Endothelial cell (in vitro differentiated cells): ENCODE measurements around the gene PEBP1. TPM values are rescaled to one million over a fixed set of nuclear protein-coding genes. Genes with fewer than 3 reads are reported as not detected.

Experiments
- DNase-seq: peaks from one replicate; pipeline ENCODE4 v3.0.0; 2021; ENCODE audit warnings: low spot score
- H3K27ac Mint-ChIP-seq: one replicate; pipeline ENCODE4 v1.8.0; 2021; ENCODE audit warnings: mixed read lengths, inconsistent platforms; ENCODE audit not compliant: unreplicated experiment
- H3K27me3 Mint-ChIP-seq: one replicate; pipeline ENCODE4 v1.8.0; 2021; ENCODE audit warnings: mild to moderate bottlenecking, moderate library complexity, mixed read lengths, inconsistent platforms; ENCODE audit not compliant: unreplicated experiment
- H3K36me3 Mint-ChIP-seq: one replicate; pipeline ENCODE4 v1.8.0; 2021; ENCODE audit warnings: mild to moderate bottlenecking, low read depth, mixed read lengths, inconsistent platforms; ENCODE audit not compliant: unreplicated experiment
- H3K4me1 Mint-ChIP-seq: one replicate; pipeline ENCODE4 v1.8.0; 2021; ENCODE audit warnings: mild to moderate bottlenecking, mixed read lengths, inconsistent platforms; ENCODE audit not compliant: unreplicated experiment
- H3K4me3 Mint-ChIP-seq: one replicate; pipeline ENCODE4 v1.8.0; 2021; ENCODE audit warnings: mild to moderate bottlenecking, mixed read lengths, inconsistent platforms; ENCODE audit not compliant: unreplicated experiment
- H3K9me3 Mint-ChIP-seq: one replicate; pipeline ENCODE4 v1.8.0; 2021; ENCODE audit warnings: mixed read lengths, inconsistent platforms; ENCODE audit not compliant: unreplicated experiment
- total RNA-seq: library from RNA; stranded (reverse); fragmentation: NEBNext Ultra II Directional; extraction: Animal tissue kit (Norgen Biotek cat#: 25700); gene quantifications from one replicate; pipeline ENCODE4 v1.2.1, GENCODE V29; 2021; ENCODE audit not compliant: unreplicated experiment
- TF ChIP-seq, protein P1 (sequence below): fragments of 200-600 bp; sonication (generic); IDR thresholded peaks from one replicate; pipeline ENCODE4 v1.5.0; 2021; ENCODE audit warnings: antibody characterized with exemption; ENCODE audit not compliant: unreplicated experiment

PEBP1 gene
- total RNA-seq, 1 donor from 2014 or later: 138 TPM

DNA sequence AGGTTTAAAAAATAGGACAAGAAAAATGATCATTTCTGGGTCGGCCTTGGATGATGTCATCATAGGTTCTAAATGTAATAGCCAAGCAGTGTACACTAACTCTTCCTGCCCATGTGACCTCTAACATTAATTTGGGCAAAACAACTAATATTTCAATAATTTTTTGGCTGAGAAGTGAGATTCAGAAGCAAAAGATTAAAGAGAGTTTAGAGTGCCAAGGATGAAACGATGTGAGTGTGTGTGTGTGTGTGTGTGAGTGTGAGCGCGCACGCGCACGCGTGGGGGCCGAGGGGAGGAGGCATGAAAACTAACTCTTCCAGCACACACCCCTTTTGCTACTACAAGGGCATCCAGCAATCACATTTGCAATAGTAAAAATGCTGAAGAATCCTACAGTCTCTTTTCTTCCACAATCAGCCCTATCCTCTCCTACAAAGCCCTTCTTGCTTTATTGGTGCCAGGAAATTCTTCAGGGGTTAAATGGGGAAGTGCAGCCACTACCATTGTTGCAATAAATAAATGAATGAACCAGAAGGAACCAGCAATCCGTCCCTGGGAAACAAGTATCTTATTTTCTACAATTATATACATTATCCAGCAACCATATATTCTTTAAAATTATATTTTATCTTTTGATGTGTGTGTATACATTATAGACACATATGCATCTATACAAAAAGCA lies 52.9 kb downstream of the PEBP1 start:
- no peak overlapping the region for H3K27ac Mint-ChIP-seq
- H3K4me1 Mint-ChIP-seq: peaks cover 13% of the 10 kb centered on the region
- H3K27me3 Mint-ChIP-seq: peaks cover 3% of the 10 kb centered on the region
- DNase-seq: no peak
- H3K4me3 Mint-ChIP-seq: no peak overlapping the region
- H3K9me3 Mint-ChIP-seq: no peaks in the 10 kb centered on the region
- TF ChIP-seq, protein P1, sequence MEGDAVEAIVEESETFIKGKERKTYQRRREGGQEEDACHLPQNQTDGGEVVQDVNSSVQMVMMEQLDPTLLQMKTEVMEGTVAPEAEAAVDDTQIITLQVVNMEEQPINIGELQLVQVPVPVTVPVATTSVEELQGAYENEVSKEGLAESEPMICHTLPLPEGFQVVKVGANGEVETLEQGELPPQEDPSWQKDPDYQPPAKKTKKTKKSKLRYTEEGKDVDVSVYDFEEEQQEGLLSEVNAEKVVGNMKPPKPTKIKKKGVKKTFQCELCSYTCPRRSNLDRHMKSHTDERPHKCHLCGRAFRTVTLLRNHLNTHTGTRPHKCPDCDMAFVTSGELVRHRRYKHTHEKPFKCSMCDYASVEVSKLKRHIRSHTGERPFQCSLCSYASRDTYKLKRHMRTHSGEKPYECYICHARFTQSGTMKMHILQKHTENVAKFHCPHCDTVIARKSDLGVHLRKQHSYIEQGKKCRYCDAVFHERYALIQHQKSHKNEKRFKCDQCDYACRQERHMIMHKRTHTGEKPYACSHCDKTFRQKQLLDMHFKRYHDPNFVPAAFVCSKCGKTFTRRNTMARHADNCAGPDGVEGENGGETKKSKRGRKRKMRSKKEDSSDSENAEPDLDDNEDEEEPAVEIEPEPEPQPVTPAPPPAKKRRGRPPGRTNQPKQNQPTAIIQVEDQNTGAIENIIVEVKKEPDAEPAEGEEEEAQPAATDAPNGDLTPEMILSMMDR: no peak
- H3K36me3 Mint-ChIP-seq: no peaks in the 10 kb centered on the region

- H3K27me3 Mint-ChIP-seq: peaks cover 2% of the 10 kb centered on the region
- H3K4me1 Mint-ChIP-seq: peaks cover 13% of the 10 kb centered on the region
- DNase-seq: peak; percentile 11
These were observed 53.8 kb downstream of the PEBP1 start for GRCh38 chr12:118189741-118190191.

GRCh38 chr12:118190266-118190665 lies 54.3 kb downstream of the PEBP1 start:
- H3K4me3 Mint-ChIP-seq: no peak overlapping the region
- H3K4me1 Mint-ChIP-seq: peaks cover 13% of the 10 kb centered on the region
- H3K27ac Mint-ChIP-seq: no peak overlapping the region
- H3K36me3 Mint-ChIP-seq: no peaks in the 10 kb centered on the region
- no peak for DNase-seq
- H3K27me3 Mint-ChIP-seq: peaks cover 2% of the 10 kb centered on the region
- TF ChIP-seq, protein P1: no peak
- H3K9me3 Mint-ChIP-seq: no peaks in the 10 kb centered on the region

More at GRCh38 chr12:118189741-118190191, 53.8 kb downstream of the PEBP1 start:
- Mint-ChIP-seq H3K9me3 (no peaks in the 10 kb centered on the region), H3K36me3 (no peaks in the 10 kb centered on the region), H3K4me3 (no peak overlapping the region), H3K27ac (no peak overlapping the region)
- TF ChIP-seq, protein P1: no peak

GRCh38 chr12:118193477-118193876 lies 57.6 kb downstream of the PEBP1 start:
- Mint-ChIP-seq H3K4me3 (no peak overlapping the region), H3K36me3 (peaks cover 5% of the 10 kb centered on the region), H3K4me1 (peaks cover 13% of the 10 kb centered on the region), H3K27ac (no peak overlapping the region), H3K9me3 (no peaks in the 10 kb centered on the region), H3K27me3 (peaks cover 2% of the 10 kb centered on the region)
- DNase-seq: no peak
- TF ChIP-seq, protein P1: no peak

DNA sequence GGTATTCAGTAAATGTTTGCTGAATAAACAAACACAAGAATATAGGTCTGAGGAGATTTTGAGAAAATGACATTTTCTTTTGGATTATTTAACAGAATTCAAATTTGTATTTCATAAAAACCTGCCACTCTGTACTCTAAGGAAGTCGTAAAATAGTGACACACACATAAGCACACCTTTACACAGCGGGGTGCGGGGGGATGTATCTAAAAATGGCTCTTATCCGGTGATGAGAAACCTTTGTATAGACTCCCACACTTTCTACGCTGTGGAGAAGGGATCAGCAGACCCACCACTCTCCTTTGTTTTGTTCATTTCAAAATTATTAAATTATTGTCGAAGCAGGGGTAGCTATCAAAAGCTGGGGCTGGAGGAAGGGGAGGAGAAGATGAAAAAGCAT lies 58.0 kb downstream of the PEBP1 start:
- H3K27me3 Mint-ChIP-seq: peaks cover 2% of the 10 kb centered on the region
- H3K36me3 Mint-ChIP-seq: peaks cover 5% of the 10 kb centered on the region
- DNase-seq: no peak
- peaks cover 8% of the 10 kb centered on the region for H3K4me1 Mint-ChIP-seq
- H3K27ac Mint-ChIP-seq: no peak overlapping the region
- H3K4me3 Mint-ChIP-seq: no peak overlapping the region
- no peaks in the 10 kb centered on the region for H3K9me3 Mint-ChIP-seq
- TF ChIP-seq, protein P1: no peak
